Measurements from ENCODE around the gene UNC5B.

Gene UNC5B

GRCh38 chr10:71212318-71213126 lies at the start of gene UNC5B:
Gene UNC5B, plus strand, starts transcription at chr10:71212570. Its CDS starts 416 bp downstream, at chr10:71212986.
- DNase-seq, result peak; percentile 77

- DNase-seq, result no peak
These were observed 38.9 kb upstream of the UNC5B start for GRCh38 chr10:71173466-71173865.

- DNase-seq, result no peak
These were observed 35.7 kb upstream of the UNC5B start for GRCh38 chr10:71176661-71177060.

GRCh38 chr10:71177651-71178199 lies 34.6 kb upstream of the UNC5B start:
- no peak for DNase-seq

- DNase-seq, result no peak
These were observed 33.5 kb upstream of the UNC5B start for GRCh38 chr10:71178880-71179279.

GRCh38 chr10:71179382-71179781 lies 33.0 kb upstream of the UNC5B start:
- no peak for DNase-seq

- no peak for DNase-seq
These were observed 27.9 kb upstream of the UNC5B start for GRCh38 chr10:71184421-71184820.

GRCh38 chr10:71185209-71185608 lies 27.2 kb upstream of the UNC5B start:
- DNase-seq, result no peak

GRCh38 chr10:71187197-71187596 lies 25.2 kb upstream of the UNC5B start:
- no peak for DNase-seq

GRCh38 chr10:71187600-71187999 lies 24.8 kb upstream of the UNC5B start:
- DNase-seq, result no peak

GRCh38 chr10:71188201-71188600 lies 24.2 kb upstream of the UNC5B start:
- DNase-seq, result no peak

- DNase-seq, result no peak
These were observed 21.4 kb upstream of the UNC5B start for GRCh38 chr10:71191019-71191418.

GRCh38 chr10:71191551-71192076 lies 20.8 kb upstream of the UNC5B start:
- no peak for DNase-seq

GRCh38 chr10:71193516-71193915 lies 18.9 kb upstream of the UNC5B start:
- DNase-seq, result no peak

- DNase-seq, result no peak
These were observed 14.4 kb upstream of the UNC5B start for GRCh38 chr10:71197955-71198354.

GRCh38 chr10:71201849-71202248 lies 10.5 kb upstream of the UNC5B start:
- no peak for DNase-seq

GRCh38 chr10:71202314-71202713 lies 10.1 kb upstream of the UNC5B start:
- no peak for DNase-seq

- no peak for DNase-seq
These were observed 9.2 kb upstream of the UNC5B start for GRCh38 chr10:71203124-71203523.

- DNase-seq, result no peak
These were observed 8.7 kb upstream of the UNC5B start for GRCh38 chr10:71203716-71204115.

- DNase-seq, result no peak
These were observed 7.6 kb upstream of the UNC5B start for GRCh38 chr10:71204746-71205145.

GRCh38 chr10:71205468-71205867 lies 6.9 kb upstream of the UNC5B start:
- DNase-seq, result no peak

GRCh38 chr10:71206911-71207310 lies 5.5 kb upstream of the UNC5B start:
- DNase-seq, result no peak

GRCh38 chr10:71207578-71207977 lies 4.8 kb upstream of the UNC5B start:
- DNase-seq, result no peak

- no peak for DNase-seq
These were observed 3.0 kb upstream of the UNC5B start for GRCh38 chr10:71209352-71209715.
